Measurements from ENCODE around the gene HDAC10. TPM values are rescaled to one million over a fixed set of nuclear protein-coding genes. Genes with fewer than 3 reads are reported as not detected.
"Not testable (repeated sequence)": the region's sequence is repeated elsewhere in the genome, so short reads cannot be mapped to it uniquely, and the experiment has no call there.

The HDAC10 gene
- total RNA-seq, 6 donors from 2014 or later, result 33.0 to 202 (median 53.1) TPM

DNA sequence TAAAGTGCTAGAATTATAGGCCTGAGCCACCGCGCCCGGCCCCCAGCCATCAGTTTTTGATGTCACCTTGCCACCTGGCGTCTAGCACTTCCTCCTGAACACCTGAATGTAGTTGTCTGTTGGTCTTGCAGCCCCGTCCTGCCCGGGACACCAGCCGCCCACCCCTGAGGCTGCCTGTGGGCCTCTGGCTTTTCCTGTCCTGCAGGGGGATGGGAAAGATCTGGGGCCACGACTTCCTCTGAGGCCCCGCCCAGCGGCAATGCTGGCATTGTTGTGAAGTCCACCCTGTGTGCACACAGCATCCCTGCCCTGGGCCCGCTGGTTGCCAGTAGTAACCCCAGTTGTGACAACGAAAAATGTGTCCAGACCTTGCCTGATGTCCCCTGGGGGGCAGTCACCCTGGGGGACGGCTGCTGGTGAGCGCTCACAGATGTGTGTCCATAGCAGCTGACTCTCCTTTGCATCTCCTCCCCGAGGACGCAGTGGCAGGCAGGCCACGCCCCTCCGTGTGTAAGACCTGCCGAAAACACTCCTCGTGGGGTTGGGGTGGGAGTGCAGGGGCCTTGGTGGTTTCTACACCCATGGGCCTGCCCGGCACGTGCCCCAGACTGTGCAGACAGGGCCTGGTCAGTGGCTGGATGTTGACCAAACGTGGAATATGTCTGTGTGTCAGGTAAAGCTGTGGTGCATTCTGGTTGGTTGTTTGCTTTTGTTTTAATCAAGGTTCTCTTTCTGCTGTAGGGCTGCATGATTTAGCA, 43.5 kb downstream of the HDAC10 start:
- H3K36me3 ChIP-seq, result peaks cover 7 to 64% (median 47%) of the 10 kb centered on the region in 4 donors
- H3K27me3 ChIP-seq, result no peaks in the 10 kb centered on the region
- peaks cover 15 to 53% (median 21%) of the 10 kb centered on the region in 4 donors for H3K4me1 ChIP-seq
- no peaks in the 10 kb centered on the region for H3K9me3 ChIP-seq
- H3K27ac ChIP-seq, result no peak overlapping the region
- ATAC-seq (ENCODE audit: low FRiP score in 2 of 2) (no peak), DNase-seq (peak; percentile 20 to 67)
- TF ChIP-seq EP300 (IDR thresholded peaks at IDR 0.05), result no peak
- no peak for TF ChIP-seq POLR2A (IDR thresholded peaks at IDR 0.05)
- TF ChIP-seq, protein P1, sequence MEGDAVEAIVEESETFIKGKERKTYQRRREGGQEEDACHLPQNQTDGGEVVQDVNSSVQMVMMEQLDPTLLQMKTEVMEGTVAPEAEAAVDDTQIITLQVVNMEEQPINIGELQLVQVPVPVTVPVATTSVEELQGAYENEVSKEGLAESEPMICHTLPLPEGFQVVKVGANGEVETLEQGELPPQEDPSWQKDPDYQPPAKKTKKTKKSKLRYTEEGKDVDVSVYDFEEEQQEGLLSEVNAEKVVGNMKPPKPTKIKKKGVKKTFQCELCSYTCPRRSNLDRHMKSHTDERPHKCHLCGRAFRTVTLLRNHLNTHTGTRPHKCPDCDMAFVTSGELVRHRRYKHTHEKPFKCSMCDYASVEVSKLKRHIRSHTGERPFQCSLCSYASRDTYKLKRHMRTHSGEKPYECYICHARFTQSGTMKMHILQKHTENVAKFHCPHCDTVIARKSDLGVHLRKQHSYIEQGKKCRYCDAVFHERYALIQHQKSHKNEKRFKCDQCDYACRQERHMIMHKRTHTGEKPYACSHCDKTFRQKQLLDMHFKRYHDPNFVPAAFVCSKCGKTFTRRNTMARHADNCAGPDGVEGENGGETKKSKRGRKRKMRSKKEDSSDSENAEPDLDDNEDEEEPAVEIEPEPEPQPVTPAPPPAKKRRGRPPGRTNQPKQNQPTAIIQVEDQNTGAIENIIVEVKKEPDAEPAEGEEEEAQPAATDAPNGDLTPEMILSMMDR (IDR thresholded peaks at IDR 0.05), result peak in 1 of 6 experiments; percentile 9
- no peak for TF ChIP-seq POLR2AphosphoS5 (IDR thresholded peaks at IDR 0.05)
- 60 to 68% methylated on average over 11 to 23 of the region's 23 CpGs for WGBS, 2 donors
- no peak overlapping the region for H3K4me3 ChIP-seq

DNA sequence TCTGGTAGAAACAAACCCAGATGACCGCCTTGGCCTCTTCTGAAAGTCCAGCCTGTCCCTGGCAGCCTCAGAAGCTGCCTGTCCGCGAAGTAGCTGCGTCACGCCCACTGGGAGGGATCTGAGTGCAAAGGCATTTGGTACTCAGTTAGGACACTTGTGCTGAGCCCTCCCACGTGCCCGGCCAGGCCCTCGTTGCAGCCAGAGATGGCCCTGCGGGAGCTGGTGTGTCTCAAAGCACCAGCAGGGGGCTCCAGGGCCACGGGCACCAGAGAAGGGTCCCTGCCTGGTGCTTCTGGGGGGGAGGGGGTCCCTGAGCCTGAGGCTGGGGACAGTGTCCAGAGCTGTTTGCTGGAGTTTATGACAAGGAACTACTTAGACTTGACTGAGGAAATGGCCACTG, 44.5 kb downstream of the HDAC10 start:
- peak; percentile 22 to 77 for ATAC-seq (ENCODE audit: low FRiP score in 2 of 2)
- WGBS, 2 donors, result 41% methylated on average over 10 of the region's 10 CpGs; no CpG with 5 or more reads in 1 of the 2 donors

DNA sequence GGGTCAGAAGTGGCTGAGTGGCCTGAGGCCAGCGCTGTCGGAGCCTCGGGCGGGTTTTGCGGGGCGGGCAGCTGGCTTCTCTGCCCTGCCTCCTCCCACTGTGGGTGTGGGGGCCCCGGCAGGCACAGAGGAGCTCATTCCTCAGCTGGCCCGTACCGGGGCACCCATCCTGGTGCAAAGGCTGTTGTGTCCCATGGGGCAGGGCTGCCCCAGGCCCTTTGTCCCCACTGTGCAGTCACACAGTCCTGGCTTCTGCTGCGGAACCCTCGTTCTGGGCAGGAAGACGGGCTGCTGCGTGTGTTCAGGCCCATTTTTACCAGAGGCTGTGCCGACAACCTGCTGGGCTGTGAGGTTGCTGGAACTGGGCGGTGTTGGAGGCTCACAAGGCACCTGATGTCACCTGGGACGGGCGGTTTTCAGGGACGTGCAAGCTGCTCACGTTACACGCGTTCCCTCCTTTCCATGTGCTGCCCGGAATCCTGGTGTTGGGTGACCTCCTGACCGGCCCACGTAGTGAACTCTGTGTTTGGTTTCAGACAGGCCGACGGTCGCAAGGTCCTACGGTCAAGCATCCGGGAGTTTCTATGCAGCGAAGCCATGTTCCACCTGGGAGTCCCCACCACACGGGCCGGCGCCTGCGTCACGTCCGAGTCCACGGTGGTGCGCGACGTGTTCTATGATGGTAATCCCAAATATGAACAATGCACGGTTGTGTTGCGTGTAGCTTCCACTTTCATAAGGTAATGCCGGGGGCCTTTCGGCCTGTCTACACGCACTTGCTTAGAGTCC, 45.1 kb downstream of the HDAC10 start:
- Histone ChIP-seq H3K4me3 (no peak overlapping the region), H3K36me3 (peaks cover 7 to 50% (median 38%) of the 10 kb centered on the region in 4 donors)
- TF ChIP-seq POLR2A (IDR thresholded peaks at IDR 0.05), result no peak
- TF ChIP-seq, protein P1 (IDR thresholded peaks at IDR 0.05), result no peak
- no peak for TF ChIP-seq EP300 (IDR thresholded peaks at IDR 0.05)
- no peak for TF ChIP-seq POLR2AphosphoS5 (IDR thresholded peaks at IDR 0.05)

More for the DNA sequence above, 44.5 kb downstream of the HDAC10 start:
- H3K9me3 ChIP-seq, result no peaks in the 10 kb centered on the region
- peak; percentile 82 to 89 for DNase-seq
- TF ChIP-seq POLR2AphosphoS5 (IDR thresholded peaks at IDR 0.05), result no peak
- TF ChIP-seq POLR2A (IDR thresholded peaks at IDR 0.05), result no peak
- TF ChIP-seq EP300 (IDR thresholded peaks at IDR 0.05), result no peak
- TF ChIP-seq, protein P1 (IDR thresholded peaks at IDR 0.05), result peak in 5 of 6 experiments; percentile 25 to 70 (median 41)
- H3K27me3 ChIP-seq, result no peaks in the 10 kb centered on the region
- peaks cover 7 to 55% (median 42%) of the 10 kb centered on the region in 4 donors for H3K36me3 ChIP-seq
- peak overlapping the region in 1 of 4 donors; percentile 21 for H3K27ac ChIP-seq
- no peak overlapping the region for H3K4me3 ChIP-seq
- H3K4me1 ChIP-seq, result peaks cover 24 to 63% (median 30%) of the 10 kb centered on the region in 4 donors

DNA sequence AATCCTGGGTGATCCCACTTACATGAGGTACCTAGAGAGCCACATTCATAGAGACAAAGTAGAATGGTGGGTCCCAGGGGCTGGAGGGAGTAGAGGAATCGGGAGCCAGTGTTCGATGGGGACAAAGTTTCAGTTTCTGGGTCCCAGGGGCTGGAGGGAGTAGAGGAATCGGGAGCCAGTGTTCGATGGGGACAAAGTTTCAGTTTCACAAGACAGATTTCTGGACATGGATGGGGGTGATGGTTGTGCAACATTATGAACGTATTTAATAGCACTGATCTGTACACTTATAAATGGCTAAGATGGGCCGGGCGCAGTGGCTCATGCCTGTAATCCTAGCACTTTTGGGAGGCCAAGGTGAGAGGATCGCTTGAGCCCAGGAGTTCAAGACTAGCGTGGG, 46.1 kb downstream of the HDAC10 start:
- 86% methylated on average over 9 of the region's 9 CpGs for WGBS, 2 donors
- H3K9me3 ChIP-seq; DNase-seq; H3K4me3 ChIP-seq; H3K27me3 ChIP-seq; ATAC-seq (ENCODE audit: low FRiP score in 2 of 2): not testable (repeated sequence)
- peaks cover 7 to 40% (median 29%) of the 10 kb centered on the region in 4 donors for H3K36me3 ChIP-seq
- peak overlapping the region in 1 of 4 donors; percentile 13 for H3K27ac ChIP-seq
- H3K4me1 ChIP-seq, result peaks cover 25 to 65% (median 33%) of the 10 kb centered on the region in 4 donors

More for the DNA sequence above, 45.1 kb downstream of the HDAC10 start:
- peak in 1 of 2 donors; percentile 71 for DNase-seq
- Histone ChIP-seq H3K27ac (peak overlapping the region in 1 of 4 donors; percentile 21), H3K27me3 (no peaks in the 10 kb centered on the region), H3K4me1 (peaks cover 24 to 66% (median 31%) of the 10 kb centered on the region in 4 donors), H3K9me3 (no peaks in the 10 kb centered on the region)
- WGBS, 2 donors, result 92 to 96% methylated on average over 38 to 45 of the region's 45 CpGs
- no peak for ATAC-seq (ENCODE audit: low FRiP score in 2 of 2)

DNA sequence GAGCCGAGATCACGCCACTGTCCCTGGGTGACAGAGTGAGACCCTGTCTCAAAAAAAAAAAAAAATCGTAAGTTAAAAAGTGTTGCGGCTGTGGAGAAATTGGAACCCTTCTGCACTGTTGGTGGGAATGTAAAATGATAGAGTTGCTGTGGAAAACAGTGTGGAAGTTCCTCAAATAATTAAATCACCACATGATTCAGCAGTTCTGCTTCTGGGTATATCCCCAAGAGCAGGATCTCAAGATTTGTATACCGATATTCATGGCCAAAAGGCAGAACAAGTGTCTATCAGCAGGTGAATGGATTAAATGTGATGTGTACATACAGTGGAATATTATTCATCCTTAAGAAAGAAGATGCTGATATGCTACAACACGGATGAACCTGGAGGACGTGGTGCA, 46.5 kb downstream of the HDAC10 start:
- peaks cover 7 to 39% (median 27%) of the 10 kb centered on the region in 4 donors for H3K36me3 ChIP-seq
- H3K4me3 ChIP-seq, result no peak overlapping the region
- ATAC-seq (ENCODE audit: low FRiP score in 2 of 2), result no peak

More for the DNA sequence above, 46.5 kb downstream of the HDAC10 start:
- TF ChIP-seq POLR2A (IDR thresholded peaks at IDR 0.05), result no peak
- no peak for TF ChIP-seq EP300 (IDR thresholded peaks at IDR 0.05)
- TF ChIP-seq, protein P1 (IDR thresholded peaks at IDR 0.05), result no peak
- H3K27ac ChIP-seq, result no peak overlapping the region
- H3K4me1 ChIP-seq, result peaks cover 28 to 66% (median 35%) of the 10 kb centered on the region in 4 donors
- H3K9me3 ChIP-seq, result no peaks in the 10 kb centered on the region
- no peaks in the 10 kb centered on the region for H3K27me3 ChIP-seq
- no peak for DNase-seq
- WGBS, 2 donors, result 83 to 88% methylated on average over 7 of the region's 7 CpGs
